Measurements from ENCODE around the gene CCR4. TPM values are rescaled to one million over a fixed set of nuclear protein-coding genes. Genes with fewer than 3 reads are reported as not detected.

The CCR4 gene
- total and polyA plus RNA-seq, 9 of the 15 experiments (the other 6 are each of a cell fraction or from before 2014, with no cell fraction given): 0.04 to 0.47 (median 0.25) TPM; not detected in 1

GRCh38 chr3:32972482-32973146 is 21.2 kb downstream of the CCR4 start (continued):
- peak; percentile 88 for TF ChIP-seq EP300 (IDR thresholded peaks at IDR 0.05; ENCODE audit: low read length)
- no peak for TF ChIP-seq HCFC1 (IDR thresholded peaks at IDR 0.05; ENCODE audit: low read depth, low read length)
- TF ChIP-seq SRF (CRISPR knock-in tag; IDR thresholded peaks at IDR 0.05): peak in 1 of 2 experiments; percentile 73; a peak in 1 of 4 replicates
- no peak for TF ChIP-seq HMGN3 (IDR thresholded peaks at IDR 0.05; ENCODE audit: borderline replicate concordance, extremely low read depth, insufficient read length, low read depth, low read length)
- peak; percentile 94 for TF ChIP-seq LEF1 (IDR thresholded peaks at IDR 0.05)
- TF ChIP-seq TBL1XR1 (IDR thresholded peaks at IDR 0.05; ENCODE audit: low read length in 2 of 2): peak in 1 of 2 experiments; percentile 94; a peak in 3 of 4 replicates
- no peak for TF ChIP-seq ZBTB34 (CRISPR knock-in tag; IDR thresholded peaks at IDR 0.05)
- no peak for TF ChIP-seq FOXA3 (CRISPR knock-in tag; conservative IDR thresholded peaks at IDR 0.05 in 1 of 2, IDR thresholded peaks at IDR 0.05 in 1 of 2)
- TF ChIP-seq ZNF274 (IDR thresholded peaks at IDR 0.05; ENCODE audit: borderline replicate concordance, low read depth, low read length): no peak
- no peak for TF ChIP-seq ATF1 (CRISPR knock-in tag; IDR thresholded peaks at IDR 0.05)
- peak; percentile 41 for TF ChIP-seq ATF1 (tag; IDR thresholded peaks at IDR 0.05)
- peak; percentile 94 for TF ChIP-seq ATF3 (IDR thresholded peaks at IDR 0.05)
- TF ChIP-seq ATF3 (CRISPR knock-in tag; conservative IDR thresholded peaks at IDR 0.05): no peak
- TF ChIP-seq MGA (IDR thresholded peaks at IDR 0.05): peak; percentile 36; the same call in 1 of the 2 replicates

Measured in K562 (cell line).